Tibial nerve (tissue), 4 donors: ENCODE data around the gene FDXACB1. TPM values are rescaled to one million over a fixed set of nuclear protein-coding genes. Genes with fewer than 3 reads are reported as not detected.

Source experiments
- DNase-seq, 2 donors: peaks; one replicate each; pipeline ENCODE4 v3.0.0-alpha.2; 2019; ENCODE audit warnings: low spot score in 2 of 2
- H3K27ac ChIP-seq, 4 donors: fragments of 200-600 bp; sonication (generic) in 3 of 4; one replicate each; pipeline ENCODE4 v1.5.1; 2017 to 2019; ENCODE audit warnings: mild to moderate bottlenecking in 1 of 4
- H3K27me3 ChIP-seq, 2 donors: fragments of 200-600 bp; sonication (generic) in 1 of 2; one replicate each; pipeline versions ENCODE4 v1.5.1 to v1.6.0; 2017 to 2019
- H3K36me3 ChIP-seq, 3 donors: fragments of 200-600 bp; sonication (generic); one replicate each; pipeline ENCODE4 v1.5.1; 2018 to 2019
- H3K4me1 ChIP-seq, 4 donors: fragments of 200-600 bp; sonication (generic) in 3 of 4; one replicate each; pipeline ENCODE4 v1.5.1; 2017 to 2019
- H3K4me3 ChIP-seq, 4 donors: fragments of 200-600 bp; sonication (generic) in 3 of 4; one replicate each; pipeline ENCODE4 v1.5.1; 2017 to 2019; ENCODE audit warnings: mild to moderate bottlenecking in 1 of 4, moderate library complexity in 1 of 4
- H3K9me3 ChIP-seq, 4 donors: fragments of 200-600 bp; sonication (generic) in 3 of 4; one replicate each; pipeline ENCODE4 v1.5.1; 2017 to 2019
- EP300 ChIP-seq, 2 donors: sonication (generic); formaldehyde crosslinking; IDR thresholded peaks; one replicate each; pipeline ENCODE4 v1.6.1; 2017; ENCODE audit warnings: antibody characterized with exemption in 2 of 2, mild to moderate bottlenecking in 1 of 2
- POLR2A ChIP-seq, 2 donors: fragments of 450-650 bp; IDR thresholded peaks; one replicate each; pipeline ENCODE4 v1.6.1; 2017; ENCODE audit warnings: antibody characterized with exemption in 2 of 2, mild to moderate bottlenecking in 2 of 2, moderate library complexity in 2 of 2
- WGBS, 2 donors: methylation state at CpG; one replicate each; pipeline ENCODE4 v1.1.5; 2018; 5-methylcytosine and 5-hydroxymethylcytosine counted together
- total RNA-seq, 4 donors: library from RNA; depleted of rRNA; stranded (reverse); fragments of >200 nt; gene quantifications; one replicate each; pipeline ENCODE4 v1.1.0, GENCODE V29; 2016
- TF ChIP-seq, protein P1 (sequence below), 5 experiments: fragments of 200-600 bp in 3 of 5; fragments of 450-650 bp in 2 of 5; sonication (generic) in 3 of 5; IDR thresholded peaks; one replicate each; pipeline ENCODE4 v1.5.1; 2016 to 2019; ENCODE audit warnings: antibody characterized with exemption in 5 of 5, mild to moderate bottlenecking in 3 of 5, moderate library complexity in 2 of 5

Gene FDXACB1
- total RNA-seq, 4 donors from 2014 or later: 1.1 to 3.0 (median 1.7) TPM

DNA sequence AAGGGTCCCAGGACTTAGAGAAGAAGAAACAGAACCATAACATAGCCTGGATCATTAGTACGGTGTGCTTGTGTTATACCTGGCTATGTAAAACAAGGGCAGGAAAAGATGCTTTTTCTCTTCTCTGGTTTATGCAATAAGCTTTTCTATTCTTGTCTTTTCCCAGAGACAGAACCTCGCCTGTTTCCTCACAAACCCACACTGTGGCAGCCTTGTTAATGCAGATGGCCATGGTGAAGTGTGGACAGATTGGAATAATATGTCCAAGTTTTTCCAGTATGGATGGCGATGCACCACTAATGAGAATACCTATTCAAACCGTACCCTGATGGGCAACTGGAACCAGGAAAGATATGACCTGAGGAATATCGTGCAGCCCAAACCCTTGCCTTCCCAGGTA lies 3.2 kb upstream of the FDXACB1 start:
- H3K36me3 ChIP-seq: peaks cover 0 to 16% (median 5%) of the 10 kb centered on the region in 3 donors
- H3K4me1 ChIP-seq: peaks cover 0 to 18% (median 5%) of the 10 kb centered on the region in 4 donors
- no peak overlapping the region for H3K27ac ChIP-seq
- DNase-seq: no peak
- TF ChIP-seq POLR2A (IDR thresholded peaks at IDR 0.05): no peak
- no peak for TF ChIP-seq EP300 (IDR thresholded peaks at IDR 0.05)
- TF ChIP-seq, protein P1, sequence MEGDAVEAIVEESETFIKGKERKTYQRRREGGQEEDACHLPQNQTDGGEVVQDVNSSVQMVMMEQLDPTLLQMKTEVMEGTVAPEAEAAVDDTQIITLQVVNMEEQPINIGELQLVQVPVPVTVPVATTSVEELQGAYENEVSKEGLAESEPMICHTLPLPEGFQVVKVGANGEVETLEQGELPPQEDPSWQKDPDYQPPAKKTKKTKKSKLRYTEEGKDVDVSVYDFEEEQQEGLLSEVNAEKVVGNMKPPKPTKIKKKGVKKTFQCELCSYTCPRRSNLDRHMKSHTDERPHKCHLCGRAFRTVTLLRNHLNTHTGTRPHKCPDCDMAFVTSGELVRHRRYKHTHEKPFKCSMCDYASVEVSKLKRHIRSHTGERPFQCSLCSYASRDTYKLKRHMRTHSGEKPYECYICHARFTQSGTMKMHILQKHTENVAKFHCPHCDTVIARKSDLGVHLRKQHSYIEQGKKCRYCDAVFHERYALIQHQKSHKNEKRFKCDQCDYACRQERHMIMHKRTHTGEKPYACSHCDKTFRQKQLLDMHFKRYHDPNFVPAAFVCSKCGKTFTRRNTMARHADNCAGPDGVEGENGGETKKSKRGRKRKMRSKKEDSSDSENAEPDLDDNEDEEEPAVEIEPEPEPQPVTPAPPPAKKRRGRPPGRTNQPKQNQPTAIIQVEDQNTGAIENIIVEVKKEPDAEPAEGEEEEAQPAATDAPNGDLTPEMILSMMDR (IDR thresholded peaks at IDR 0.05): no peak
- no peaks in the 10 kb centered on the region for H3K9me3 ChIP-seq
- WGBS, 2 donors: 69 to 75% methylated on average over 5 of the region's 5 CpGs
- H3K4me3 ChIP-seq: no peak overlapping the region
- no peaks in the 10 kb centered on the region for H3K27me3 ChIP-seq

DNA sequence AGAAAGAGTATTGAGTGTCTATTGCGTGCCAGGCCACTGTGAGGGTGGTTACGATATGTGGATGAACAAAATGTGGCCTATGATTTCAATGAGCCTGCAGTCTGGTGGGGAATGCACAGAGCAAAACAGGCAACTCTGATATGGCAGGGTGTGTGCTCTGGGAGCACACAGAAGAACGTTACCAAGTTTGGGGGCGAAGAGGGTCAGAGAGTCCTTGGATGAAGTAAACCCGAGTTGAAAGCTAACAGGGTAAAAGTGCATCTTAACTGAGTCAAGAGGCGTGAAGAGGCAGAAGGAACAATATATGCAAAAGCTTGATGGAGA lies 634 bp upstream of the FDXACB1 start:
- Histone ChIP-seq H3K36me3 (peaks cover 0 to 33% (median 5%) of the 10 kb centered on the region in 3 donors), H3K27ac (peak overlapping the region; percentile 90 to 98 (median 94)), H3K4me1 (peaks cover 0 to 18% (median 5%) of the 10 kb centered on the region in 4 donors), H3K9me3 (no peaks in the 10 kb centered on the region), H3K4me3 (peak overlapping the region; percentile 54 to 75 (median 62)), H3K27me3 (no peaks in the 10 kb centered on the region)
- WGBS, 2 donors: 43 to 44% methylated on average over 6 of the region's 6 CpGs
- TF ChIP-seq POLR2A (IDR thresholded peaks at IDR 0.05) (no peak), EP300 (IDR thresholded peaks at IDR 0.05) (no peak)
- TF ChIP-seq, protein P1 (IDR thresholded peaks at IDR 0.05): no peak
- DNase-seq: no peak

DNA sequence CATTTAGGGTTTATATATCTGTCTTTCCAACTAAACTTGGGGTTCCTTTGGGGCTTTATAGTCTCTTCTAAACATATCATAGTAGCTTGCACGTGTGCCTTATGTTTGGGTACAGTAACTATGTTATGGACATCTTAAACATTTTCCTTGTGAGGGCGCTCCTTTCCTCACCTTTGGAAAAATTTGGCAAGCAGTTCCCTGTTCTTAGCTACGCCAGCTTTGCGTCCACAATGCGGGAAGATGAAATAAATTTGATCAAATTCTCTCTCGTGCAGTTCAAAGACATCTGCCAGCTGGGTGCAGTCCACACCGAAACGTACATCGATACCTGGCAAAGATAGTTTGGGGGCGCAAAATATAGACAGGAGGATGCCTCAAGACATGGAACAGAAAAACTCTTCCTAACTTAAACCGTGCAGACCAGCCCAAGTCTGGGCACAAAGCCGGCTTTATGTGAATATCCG lies 548 bp downstream of the FDXACB1 start:
- WGBS, 2 donors: 1% methylated on average over 13 of the region's 13 CpGs
- H3K27me3 ChIP-seq: no peaks in the 10 kb centered on the region
- no peak for DNase-seq

DNA sequence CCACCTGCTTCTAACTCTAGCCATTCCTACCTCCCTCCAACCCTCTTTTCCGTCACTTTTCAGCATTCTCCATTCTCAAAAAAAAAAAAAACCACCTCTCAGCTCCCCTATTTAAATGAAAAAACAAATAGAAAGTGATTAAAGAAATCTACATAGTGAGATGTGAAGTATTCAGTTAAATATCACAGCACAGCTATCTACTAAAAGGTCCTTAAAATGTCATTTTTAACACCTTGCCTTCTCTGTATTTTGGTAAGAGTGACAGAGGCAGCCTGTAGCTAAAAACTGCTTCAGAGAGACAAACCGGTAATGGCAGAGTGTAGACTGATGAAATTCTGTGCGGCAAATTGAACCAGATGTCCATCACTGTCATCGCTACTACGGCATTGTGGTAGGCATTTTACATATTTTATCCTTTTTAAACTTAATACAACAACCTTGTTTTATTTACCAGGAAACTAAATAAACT lies 7.2 kb downstream of the FDXACB1 start:
- H3K27ac ChIP-seq: peak overlapping the region; percentile 92 to 96 (median 94)

More for the DNA sequence above, 548 bp downstream of the FDXACB1 start:
- Histone ChIP-seq H3K27ac (peak overlapping the region; percentile 90 to 98 (median 94)), H3K36me3 (peaks cover 0 to 26% (median 4%) of the 10 kb centered on the region in 3 donors), H3K4me3 (peak overlapping the region; percentile 54 to 75 (median 62)), H3K4me1 (peaks cover 0 to 18% (median 5%) of the 10 kb centered on the region in 4 donors), H3K9me3 (no peaks in the 10 kb centered on the region)
- TF ChIP-seq POLR2A (IDR thresholded peaks at IDR 0.05): no peak
- TF ChIP-seq EP300 (IDR thresholded peaks at IDR 0.05): no peak
- TF ChIP-seq, protein P1 (IDR thresholded peaks at IDR 0.05): no peak

More for the DNA sequence above, 7.2 kb downstream of the FDXACB1 start:
- peak overlapping the region; percentile 74 to 96 (median 85) for H3K4me3 ChIP-seq
- H3K27me3 ChIP-seq: no peaks in the 10 kb centered on the region
- H3K9me3 ChIP-seq: no peaks in the 10 kb centered on the region
- TF ChIP-seq EP300 (IDR thresholded peaks at IDR 0.05): no peak
- TF ChIP-seq, protein P1 (IDR thresholded peaks at IDR 0.05): no peak
- TF ChIP-seq POLR2A (IDR thresholded peaks at IDR 0.05): no peak
- 53 to 54% methylated on average over 5 of the region's 5 CpGs for WGBS, 2 donors
- DNase-seq: no peak
- peaks cover 0 to 22% (median 10%) of the 10 kb centered on the region in 4 donors for H3K4me1 ChIP-seq
- H3K36me3 ChIP-seq: peaks cover 0 to 40% (median 0%) of the 10 kb centered on the region in 3 donors
